Activated CD8-positive, alpha-beta memory T cell treated with anti-CD3 and anti-CD28 coated beads for 1 hour (primary cell): ENCODE results near the gene BCO2.

Experiments
- DNase-seq, 2 donors: peaks; one replicate each; pipeline ENCODE4 v3.0.0-alpha.2; 2020; ENCODE audit warnings: low read depth in 1 of 2; ENCODE audit errors: extremely low read depth in 1 of 2

Gene BCO2

GRCh38 chr11:112241486-112241885 lies 66.2 kb downstream of the BCO2 start:
- no peak for DNase-seq

DNA sequence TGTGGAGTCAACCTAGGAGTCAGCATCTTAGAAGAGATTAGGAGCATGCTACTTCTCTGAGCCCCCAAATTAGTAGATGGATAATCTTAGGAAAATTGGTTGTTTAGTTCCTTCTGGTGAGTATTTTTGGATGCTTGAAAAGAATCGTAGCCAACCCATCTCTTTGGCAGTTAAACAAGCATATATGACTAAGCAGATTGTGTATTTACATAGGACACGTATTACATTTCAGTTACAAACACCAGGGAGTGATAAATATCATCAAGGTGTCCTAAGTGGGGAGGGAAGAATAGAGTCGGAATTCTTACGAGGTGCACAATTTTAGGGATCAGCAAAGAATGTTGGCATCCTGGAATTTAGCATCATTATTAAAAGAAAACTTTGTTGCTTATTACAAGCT lies 71.9 kb downstream of the BCO2 start:
- DNase-seq, result no peak

DNA sequence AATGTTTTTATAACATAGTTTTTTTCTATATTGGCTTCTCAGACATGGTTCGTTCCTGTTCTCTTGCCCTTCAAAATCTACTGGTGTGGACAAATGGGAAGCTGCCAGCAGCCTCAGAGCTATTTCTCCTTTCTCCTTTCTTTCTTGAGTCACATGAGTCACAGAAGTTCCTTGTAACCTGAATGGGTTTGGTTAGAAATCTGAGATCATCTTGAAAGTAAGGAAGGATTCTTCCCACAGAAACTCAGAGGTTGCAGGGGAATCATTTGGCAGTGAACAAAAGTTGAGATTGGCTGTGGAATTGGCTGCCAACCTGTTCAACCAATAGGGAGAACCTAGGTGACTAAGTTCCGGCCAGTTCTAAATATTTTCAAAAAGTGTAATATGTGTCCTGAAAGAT lies 72.9 kb downstream of the BCO2 start:
- DNase-seq, result no peak

GRCh38 chr11:112249871-112250610 lies 74.7 kb downstream of the BCO2 start:
- no peak for DNase-seq

GRCh38 chr11:112253605-112254242 lies 78.4 kb downstream of the BCO2 start:
- DNase-seq, result no peak

GRCh38 chr11:112255067-112255720 lies 79.9 kb downstream of the BCO2 start:
- DNase-seq, result no peak

GRCh38 chr11:112260490-112260889 lies 85.2 kb downstream of the BCO2 start, which contains the start of gene PLET1:
Gene PLET1 (minus strand): TSS chr11:112260860. CDS start chr11:112260589, 271 bp downstream.
- DNase-seq, result no peak

DNA sequence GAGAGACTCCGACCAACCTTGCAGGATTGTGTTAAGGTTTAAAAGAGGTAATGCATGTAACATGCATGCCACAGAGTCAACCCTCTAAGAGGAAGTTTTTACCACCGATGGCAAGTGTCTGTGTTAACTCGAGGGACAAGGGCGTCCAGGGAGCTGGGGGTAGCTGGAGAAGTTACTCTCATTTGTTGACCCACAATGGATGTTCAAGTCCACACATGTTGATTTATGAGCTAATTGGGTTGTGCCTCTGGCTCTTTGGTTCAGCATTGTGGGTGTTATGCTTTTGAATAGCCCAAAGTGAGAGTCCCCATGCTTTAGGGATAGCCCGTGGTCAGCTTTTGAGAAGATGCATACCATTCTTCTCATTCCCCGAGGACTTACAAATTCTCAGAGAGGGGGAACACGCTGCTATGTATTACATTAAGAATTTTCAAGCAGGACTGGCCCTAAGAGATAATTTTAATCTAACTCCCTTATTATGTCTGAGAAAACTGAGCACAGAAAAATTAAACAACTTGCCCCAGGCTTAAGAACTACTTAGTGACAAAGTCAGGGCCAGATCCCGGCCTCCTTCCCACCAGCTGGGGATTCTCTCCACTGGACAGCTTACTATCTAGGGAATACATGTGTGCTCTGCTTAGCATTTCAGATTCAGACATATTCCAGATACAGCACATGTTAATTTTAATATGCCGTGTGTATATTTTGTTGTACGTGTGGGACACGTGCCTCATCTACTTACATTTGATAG lies 90.5 kb downstream of the BCO2 start:
- no peak for DNase-seq

DNA sequence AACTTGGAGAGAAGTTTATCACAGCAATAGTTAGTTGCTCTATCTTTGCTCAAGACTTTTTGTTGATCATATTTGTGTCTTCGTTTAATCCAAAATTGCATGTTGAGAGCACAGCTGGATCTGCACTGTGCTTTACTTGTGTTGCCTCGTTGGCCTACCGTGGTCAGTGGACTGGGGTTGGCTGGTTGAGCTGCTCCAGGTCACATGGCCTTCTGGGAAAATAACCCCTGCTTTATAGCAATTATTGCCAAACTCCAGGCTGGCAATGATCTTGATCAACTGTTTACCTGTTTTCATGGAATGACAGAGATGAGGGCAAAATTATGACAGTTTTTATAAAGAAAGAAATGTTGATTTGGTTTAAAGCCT lies 91.1 kb downstream of the BCO2 start:
- DNase-seq, result no peak

DNA sequence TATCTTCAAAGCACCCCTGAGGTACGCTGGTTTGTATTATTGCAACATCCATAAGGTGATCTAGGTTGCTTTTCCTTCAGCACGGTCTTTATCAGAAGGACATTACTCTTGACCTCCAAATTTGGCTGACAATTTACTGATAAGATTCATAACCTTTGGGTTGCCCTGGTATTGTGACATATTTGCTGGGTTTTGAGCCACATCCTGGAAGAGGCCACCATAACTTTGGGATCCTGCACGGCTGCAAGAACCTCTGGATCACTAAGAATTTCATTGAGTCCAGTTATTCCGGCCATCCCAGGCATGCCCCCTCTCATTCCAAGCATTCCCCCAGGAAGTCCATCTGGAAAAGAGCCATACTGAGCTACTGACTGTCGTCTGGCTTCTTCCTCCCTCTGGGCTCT lies 91.9 kb downstream of the BCO2 start:
- DNase-seq, result no peak

GRCh38 chr11:112268406-112268805 lies 93.1 kb downstream of the BCO2 start:
- DNase-seq, result no peak
